Omental fat pad (tissue), 4 donors: ENCODE data around the gene CELF4. TPM values are rescaled to one million over a fixed set of nuclear protein-coding genes. Genes with fewer than 3 reads are reported as not detected.

Experiments
- ATAC-seq: fragments of 150-250 bp; one replicate; pipeline ENCODE4 v1.9.1; 2016; ENCODE audit warnings: mild to moderate bottlenecking, moderate library complexity; ENCODE audit not compliant: low FRiP score
- DNase-seq: peaks from one replicate; pipeline ENCODE4 v3.0.0-alpha.2; 2019; ENCODE audit warnings: low spot score
- total RNA-seq, 4 donors: library from RNA; depleted of rRNA; stranded (reverse); fragments of >200 nt; gene quantifications; one replicate each; pipeline ENCODE4 v1.1.0, GENCODE V29; 2016
- TF ChIP-seq, protein P1 (sequence below), 3 donors: fragments of 450-650 bp; IDR thresholded peaks; one replicate each; pipeline ENCODE4 v1.5.1; 2016 to 2017; ENCODE audit warnings: antibody characterized with exemption in 3 of 3, mild to moderate bottlenecking in 3 of 3, moderate library complexity in 2 of 3

CELF4 gene
- total RNA-seq, 4 donors from 2014 or later = 0.37 to 0.47 TPM; not detected in 2

DNA sequence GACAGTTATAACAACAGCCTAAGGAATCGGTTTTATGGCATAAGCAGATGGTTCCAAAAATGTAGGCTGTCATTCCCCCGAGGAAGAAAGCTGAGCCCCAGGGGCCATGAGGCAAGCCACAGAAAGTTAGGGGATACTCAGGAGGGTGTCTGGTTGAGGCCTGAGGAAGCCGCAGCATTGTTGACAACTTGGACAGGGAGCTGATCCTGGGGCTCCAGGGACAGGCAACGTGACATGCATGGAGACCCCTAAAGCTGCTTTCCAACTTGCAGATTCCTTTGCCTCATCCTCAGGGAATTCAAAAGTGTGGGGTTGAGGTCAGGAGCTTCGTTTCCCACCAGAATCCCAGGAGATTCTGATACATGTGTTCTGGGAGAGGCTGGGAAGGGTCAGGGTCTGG is 20.9 kb downstream of the CELF4 start:
- TF ChIP-seq, protein P1, sequence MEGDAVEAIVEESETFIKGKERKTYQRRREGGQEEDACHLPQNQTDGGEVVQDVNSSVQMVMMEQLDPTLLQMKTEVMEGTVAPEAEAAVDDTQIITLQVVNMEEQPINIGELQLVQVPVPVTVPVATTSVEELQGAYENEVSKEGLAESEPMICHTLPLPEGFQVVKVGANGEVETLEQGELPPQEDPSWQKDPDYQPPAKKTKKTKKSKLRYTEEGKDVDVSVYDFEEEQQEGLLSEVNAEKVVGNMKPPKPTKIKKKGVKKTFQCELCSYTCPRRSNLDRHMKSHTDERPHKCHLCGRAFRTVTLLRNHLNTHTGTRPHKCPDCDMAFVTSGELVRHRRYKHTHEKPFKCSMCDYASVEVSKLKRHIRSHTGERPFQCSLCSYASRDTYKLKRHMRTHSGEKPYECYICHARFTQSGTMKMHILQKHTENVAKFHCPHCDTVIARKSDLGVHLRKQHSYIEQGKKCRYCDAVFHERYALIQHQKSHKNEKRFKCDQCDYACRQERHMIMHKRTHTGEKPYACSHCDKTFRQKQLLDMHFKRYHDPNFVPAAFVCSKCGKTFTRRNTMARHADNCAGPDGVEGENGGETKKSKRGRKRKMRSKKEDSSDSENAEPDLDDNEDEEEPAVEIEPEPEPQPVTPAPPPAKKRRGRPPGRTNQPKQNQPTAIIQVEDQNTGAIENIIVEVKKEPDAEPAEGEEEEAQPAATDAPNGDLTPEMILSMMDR (IDR thresholded peaks at IDR 0.05) = no peak
- ATAC-seq (no peak), DNase-seq (no peak)

DNA sequence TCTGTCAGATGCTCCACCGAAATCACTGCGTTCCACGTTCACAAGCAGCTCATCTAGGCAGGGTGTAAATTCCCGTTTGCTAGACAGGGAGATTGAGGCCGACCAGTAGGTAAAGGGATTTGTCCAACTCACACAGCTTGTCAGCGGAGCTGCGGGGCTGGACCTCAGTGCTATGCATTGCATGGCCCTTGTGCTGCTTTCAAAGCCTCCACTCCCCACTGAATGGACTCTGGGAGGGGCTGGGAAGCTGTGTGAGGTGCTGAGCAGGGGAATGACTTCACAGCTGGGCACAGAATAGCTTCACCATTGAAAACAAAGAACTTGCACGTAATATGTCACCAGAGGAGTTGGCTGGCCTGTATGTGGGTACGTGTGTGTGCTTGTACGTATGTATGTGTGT is 21.4 kb downstream of the CELF4 start:
- TF ChIP-seq, protein P1 (IDR thresholded peaks at IDR 0.05) = no peak
- ATAC-seq = no peak
- no peak for DNase-seq

DNA sequence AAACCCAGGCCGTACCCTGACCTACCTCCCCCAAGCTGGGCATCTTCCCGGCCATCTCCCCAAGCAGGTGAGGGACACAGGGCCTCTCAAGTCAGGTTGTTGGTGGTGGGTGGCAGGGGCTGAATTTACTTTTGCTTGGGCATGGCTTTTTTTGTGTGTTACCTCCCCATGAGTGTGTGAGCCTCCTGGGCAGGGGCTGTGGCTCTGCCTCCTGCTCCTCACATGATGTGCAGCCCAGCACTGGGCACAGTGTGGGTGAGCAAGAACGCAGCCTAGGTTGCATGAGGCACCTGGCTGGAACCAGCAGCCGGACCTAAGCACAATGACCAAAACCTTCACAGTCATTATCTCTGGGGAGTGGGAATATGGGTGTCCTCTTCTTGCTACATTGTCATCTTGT is 22.3 kb downstream of the CELF4 start:
- TF ChIP-seq, protein P1 (IDR thresholded peaks at IDR 0.05) = no peak
- DNase-seq (no peak), ATAC-seq (no peak)

DNA sequence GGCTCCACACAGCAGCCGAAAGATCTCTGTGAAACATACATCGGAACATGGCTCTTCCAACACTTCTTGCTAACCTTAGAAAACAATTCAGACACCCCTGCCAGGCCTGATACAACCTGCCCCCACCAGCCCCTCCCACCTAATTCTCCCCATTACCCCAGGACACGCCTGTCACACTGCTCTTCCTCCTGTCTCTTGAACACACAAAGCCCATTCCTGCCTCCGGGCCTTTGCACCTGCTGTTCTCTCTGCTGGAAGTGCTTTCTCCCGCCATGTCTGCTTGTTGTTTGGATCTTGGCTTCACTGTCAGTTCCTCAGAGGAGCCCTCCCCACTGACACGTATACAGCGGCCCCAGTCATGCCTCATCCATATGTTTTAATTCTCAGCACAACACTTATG is 24.1 kb downstream of the CELF4 start:
- TF ChIP-seq, protein P1 (IDR thresholded peaks at IDR 0.05) = no peak
- ATAC-seq (no peak), DNase-seq (no peak)

DNA sequence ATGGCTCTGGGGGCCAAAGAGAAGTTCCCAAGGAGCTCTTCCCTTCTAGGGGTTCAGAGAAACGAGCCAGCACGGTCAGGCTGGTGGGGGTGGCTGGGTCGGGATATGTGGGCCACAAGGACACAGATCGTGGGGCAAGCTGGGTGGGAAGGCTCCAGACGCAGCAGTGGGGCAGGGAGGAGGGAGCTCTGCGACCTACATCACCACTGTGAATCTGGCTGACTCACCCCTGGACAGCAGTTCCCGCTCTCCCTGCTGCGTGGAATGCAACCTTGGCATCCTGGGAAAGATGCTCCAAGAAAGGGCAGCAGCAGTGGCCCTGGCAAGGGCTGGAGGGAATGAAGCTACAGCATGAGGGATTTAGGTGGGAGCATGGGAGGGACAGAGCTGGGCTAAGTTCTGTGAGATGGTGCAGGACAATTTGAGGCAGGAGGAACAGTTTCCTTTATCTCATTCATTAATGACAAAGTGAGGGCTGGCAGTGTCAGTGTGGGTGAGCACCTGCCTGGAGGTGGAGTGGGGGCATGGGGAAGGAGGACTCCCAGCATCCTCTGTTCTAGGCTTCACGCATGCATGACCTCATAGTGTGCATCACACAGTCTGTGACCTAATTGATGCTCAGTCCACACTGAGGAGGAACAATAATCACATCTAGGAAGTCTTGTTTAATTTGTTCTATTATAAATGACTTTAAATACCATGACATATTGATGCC is 25.0 kb downstream of the CELF4 start:
- TF ChIP-seq, protein P1 (IDR thresholded peaks at IDR 0.05) = no peak
- DNase-seq (no peak), ATAC-seq (no peak)

DNA sequence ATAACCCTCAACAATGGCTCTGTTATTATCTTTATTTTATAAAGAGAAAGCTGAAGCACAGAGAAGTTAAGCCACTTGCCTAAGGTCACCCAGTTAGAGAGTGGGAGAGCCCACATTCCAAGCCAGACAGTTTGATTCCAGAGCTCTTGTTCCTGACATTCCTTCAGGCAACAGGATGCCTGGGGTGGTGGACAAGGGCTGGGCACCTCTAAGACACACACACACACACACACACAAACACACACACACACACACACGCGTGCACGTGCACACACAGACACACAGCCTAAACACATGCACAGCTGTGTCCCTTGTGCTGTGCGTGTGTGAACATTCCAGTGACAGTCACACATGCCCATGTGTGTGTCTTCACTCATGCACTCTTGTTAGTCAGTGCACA is 26.4 kb downstream of the CELF4 start:
- DNase-seq = no peak
- TF ChIP-seq, protein P1 (IDR thresholded peaks at IDR 0.05) = no peak
- ATAC-seq = no peak

DNA sequence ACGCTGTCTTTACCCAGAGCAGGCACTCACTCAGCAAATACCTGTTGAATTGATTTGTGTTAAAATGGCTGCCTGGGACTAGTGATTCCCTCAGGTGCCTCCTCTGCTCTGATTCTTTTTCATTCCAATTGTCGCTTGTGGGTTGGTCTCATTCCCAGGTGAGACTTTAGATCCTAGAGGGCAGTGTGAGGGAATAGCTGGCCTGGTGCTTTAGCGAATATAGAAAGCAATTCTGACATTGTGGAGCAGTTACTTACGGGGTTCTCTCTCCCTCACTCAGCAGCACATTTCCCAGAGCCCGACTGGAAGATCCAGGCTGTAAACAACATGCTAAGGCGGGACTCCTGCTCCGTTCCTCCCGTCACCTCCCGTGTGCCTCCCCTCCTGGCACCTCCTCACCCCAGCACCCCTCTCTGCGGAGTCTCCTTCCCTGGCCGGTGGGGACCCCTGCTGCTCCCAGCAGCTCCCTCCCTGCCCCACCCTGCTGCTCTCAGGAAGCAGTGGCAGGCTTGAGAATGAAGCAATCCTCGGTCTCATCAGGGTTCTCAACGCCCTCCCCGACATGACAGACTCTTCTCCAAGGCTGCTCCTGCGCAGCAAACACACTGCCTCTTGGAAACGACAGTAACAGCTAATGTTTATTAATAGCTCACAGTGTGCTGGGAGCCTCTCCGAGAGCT is 26.9 kb downstream of the CELF4 start:
- ATAC-seq (no peak), DNase-seq (no peak)
- TF ChIP-seq, protein P1 (IDR thresholded peaks at IDR 0.05) = no peak
